Trophoblast cell (in vitro differentiated cells and primary cell): ENCODE results near the gene AGT.
"Not testable (repeated sequence)": the region's sequence is repeated elsewhere in the genome, so short reads cannot be mapped to it uniquely, and the experiment has no call there.

Source experiments
- DNase-seq, 2 donors: peaks; one replicate each; pipeline ENCODE4 v3.0.0-alpha.2; 2016
- H2AFZ ChIP-seq: 2 replicates; pipeline ENCODE4 v1.6.1; 2013; ENCODE audit warnings: low read length, moderate library complexity, mild to moderate bottlenecking; ENCODE audit not compliant: insufficient read depth, poor library complexity
- H2AK5ac ChIP-seq: 2 replicates; pipeline ENCODE4 v1.6.1; 2013; ENCODE audit warnings: mild to moderate bottlenecking, low read length
- H2BK120ac ChIP-seq: 2 replicates; pipeline ENCODE4 v1.6.1; 2013; ENCODE audit warnings: low read length, mild to moderate bottlenecking, moderate library complexity; ENCODE audit not compliant: insufficient read depth, poor library complexity
- H2BK12ac ChIP-seq: 2 replicates; pipeline ENCODE4 v1.6.1; 2013; ENCODE audit warnings: mild to moderate bottlenecking, low read length, moderate library complexity
- H2BK5ac ChIP-seq: 2 replicates; pipeline ENCODE4 v1.6.1; 2013; ENCODE audit warnings: low read length, low read depth, moderate library complexity, mild to moderate bottlenecking; ENCODE audit not compliant: poor library complexity
- H3K14ac ChIP-seq: 2 replicates; pipeline ENCODE4 v1.6.1; 2013; ENCODE audit warnings: mild to moderate bottlenecking, low read length
- H3K18ac ChIP-seq: 2 replicates; pipeline ENCODE4 v1.6.1; 2013; ENCODE audit warnings: mild to moderate bottlenecking, low read length
- H3K23ac ChIP-seq: 2 replicates; pipeline ENCODE4 v1.6.1; 2013; ENCODE audit warnings: low read length
- H3K27ac ChIP-seq: 2 replicates; pipeline ENCODE4 v1.5.1; 2013; ENCODE audit warnings: low read depth, mild to moderate bottlenecking, inconsistent platforms, low read length, moderate library complexity
- H3K27me3 ChIP-seq: 2 replicates; pipeline ENCODE4 v1.6.1; 2013; ENCODE audit warnings: inconsistent platforms, mild to moderate bottlenecking, low read length, moderate library complexity; ENCODE audit not compliant: insufficient read depth
- H3K36me3 ChIP-seq, 2 experiments: 1 replicate in 1 of 2; 2 replicates in 1 of 2; pipeline ENCODE4 v1.6.1; 2013; ENCODE audit warnings: low read length in 2 of 2, mild to moderate bottlenecking in 2 of 2, moderate library complexity in 1 of 2; ENCODE audit not compliant: insufficient read depth in 2 of 2, control insufficient read depth in 1 of 2
- H3K4ac ChIP-seq: 2 replicates; pipeline ENCODE4 v1.6.1; 2013; ENCODE audit warnings: low read depth, mild to moderate bottlenecking, low read length, moderate library complexity
- H3K4me1 ChIP-seq, 2 experiments: 1 replicate in 1 of 2; 2 replicates in 1 of 2; pipeline ENCODE4 v1.6.1; 2013; ENCODE audit warnings: low read length in 2 of 2, mild to moderate bottlenecking in 2 of 2, moderate library complexity in 1 of 2; ENCODE audit not compliant: insufficient read depth in 2 of 2, control insufficient read depth in 1 of 2
- H3K4me2 ChIP-seq: 2 replicates; pipeline ENCODE4 v1.6.1; 2013; ENCODE audit warnings: inconsistent platforms, mild to moderate bottlenecking, low read length, moderate library complexity
- H3K4me3 ChIP-seq: 2 replicates; pipeline ENCODE4 v1.5.1; 2013; ENCODE audit warnings: mild to moderate bottlenecking, low read depth, low read length, inconsistent platforms
- H3K79me1 ChIP-seq: one replicate; pipeline ENCODE4 v1.6.1; 2013; ENCODE audit warnings: low read length
- H3K79me2 ChIP-seq: 2 replicates; pipeline ENCODE4 v1.6.1; 2013; ENCODE audit warnings: low read length, mild to moderate bottlenecking; ENCODE audit not compliant: control insufficient read depth, insufficient read depth, poor library complexity
- H3K9ac ChIP-seq: 2 replicates; pipeline ENCODE4 v1.6.1; 2013; ENCODE audit warnings: mild to moderate bottlenecking, low read length
- H3K9me3 ChIP-seq: 2 replicates; pipeline ENCODE4 v1.6.1; 2013; ENCODE audit warnings: low read depth, mild to moderate bottlenecking, control low read depth, inconsistent platforms, low read length; ENCODE audit not compliant: insufficient read depth
- H4K12ac ChIP-seq: 2 replicates; pipeline ENCODE4 v1.6.1; 2013; ENCODE audit warnings: low read depth, mild to moderate bottlenecking, low read length, moderate library complexity
- H4K8ac ChIP-seq: 2 replicates; pipeline ENCODE4 v1.6.1; 2013; ENCODE audit warnings: low read depth, mild to moderate bottlenecking, low read length, moderate library complexity
- H4K91ac ChIP-seq: one replicate; pipeline ENCODE4 v1.6.1; 2013; ENCODE audit warnings: low read depth, mild to moderate bottlenecking, low read length, moderate library complexity
- WGBS: extraction: QIAGEN DNeasy Blood & Tissue Kit; methylation state at CpG from one replicate; pipeline ENCODE4 v1.1.7; 2013; ENCODE audit warnings: missing lambda C conversion rate; ENCODE audit not compliant: insufficient read length, insufficient coverage; ENCODE audit errors: extremely low coverage; 5-methylcytosine and 5-hydroxymethylcytosine counted together

AGT gene

DNA sequence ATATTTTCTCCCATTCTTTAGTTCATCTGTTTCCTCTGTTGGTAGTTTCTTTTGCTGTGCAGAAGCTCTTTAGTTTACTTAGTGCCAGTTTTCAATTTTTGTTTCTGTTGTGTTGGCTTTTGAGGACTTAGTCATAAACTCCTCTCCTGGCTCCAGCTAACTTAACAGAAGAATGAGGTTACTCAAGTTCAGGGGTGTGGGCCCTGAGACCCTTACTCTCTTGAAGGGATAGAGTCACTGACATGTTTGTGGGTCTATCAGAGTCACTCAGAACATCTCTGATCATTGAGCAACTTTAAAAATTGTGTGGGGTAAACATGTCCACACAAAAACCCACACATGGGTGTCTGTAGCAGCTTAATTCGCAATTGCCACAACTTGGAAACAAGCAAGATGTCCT lies 14.2 kb downstream of the AGT start:
- no peak overlapping the region for H3K4me3 ChIP-seq
- no peaks in the 10 kb centered on the region for H3K27me3 ChIP-seq
- H3K4ac ChIP-seq: no peak overlapping the region
- DNase-seq: no peak
- H4K8ac ChIP-seq: no peak overlapping the region
- H3K14ac ChIP-seq: no peak overlapping the region
- H2BK120ac ChIP-seq: no peak overlapping the region
- H3K4me1 ChIP-seq: peaks cover 0 to 4% of the 10 kb centered on the region in 2 experiments
- H3K9ac ChIP-seq: no peak overlapping the region
- H3K18ac ChIP-seq: no peak overlapping the region
- WGBS: no CpG with 5 or more reads among the region's 1 CpG
- H3K36me3 ChIP-seq: no peaks in the 10 kb centered on the region
- H2BK12ac ChIP-seq: no peak overlapping the region
- H3K79me2 ChIP-seq: no peaks in the 10 kb centered on the region
- no peak overlapping the region for H3K23ac ChIP-seq
- no peak overlapping the region for H2AK5ac ChIP-seq
- no peak overlapping the region for H4K12ac ChIP-seq
- no peak overlapping the region for H2AFZ ChIP-seq
- H2BK5ac ChIP-seq: no peak overlapping the region
- no peak overlapping the region for H3K4me2 ChIP-seq
- H3K9me3 ChIP-seq: no peaks in the 10 kb centered on the region
- H4K91ac ChIP-seq: no peak overlapping the region
- H3K27ac ChIP-seq: no peak overlapping the region
- H3K79me1 ChIP-seq: no peaks in the 10 kb centered on the region

DNA sequence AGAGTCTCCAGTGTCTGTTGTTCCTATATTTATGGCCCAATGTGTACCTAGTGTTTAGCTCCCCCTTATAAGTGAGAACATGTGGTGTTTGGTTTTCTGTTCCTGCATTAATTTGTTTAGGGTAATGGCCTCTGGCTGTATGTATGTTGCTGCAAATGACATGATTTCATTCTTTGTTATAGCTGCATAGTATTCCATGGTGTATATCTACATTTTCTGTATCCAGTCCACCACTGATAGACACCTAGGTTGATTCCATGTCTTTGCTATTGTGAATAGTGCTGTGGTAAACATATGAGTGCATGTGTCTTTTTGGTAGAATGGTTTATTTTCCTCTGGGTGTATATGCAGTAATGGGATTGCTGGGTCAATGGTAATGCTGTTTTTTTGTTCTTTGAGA lies 15.0 kb downstream of the AGT start:
- H3K14ac ChIP-seq, H3K27ac ChIP-seq, H3K18ac ChIP-seq, H3K9ac ChIP-seq, H3K36me3 ChIP-seq, H3K79me2 ChIP-seq, H2AFZ ChIP-seq, H3K79me1 ChIP-seq, H3K4me1 ChIP-seq, H2BK5ac ChIP-seq, H3K27me3 ChIP-seq, H4K8ac ChIP-seq, H3K23ac ChIP-seq, H4K91ac ChIP-seq, H2AK5ac ChIP-seq, H4K12ac ChIP-seq, H3K4me2 ChIP-seq, H2BK120ac ChIP-seq, H3K4me3 ChIP-seq, DNase-seq, H2BK12ac ChIP-seq, H3K9me3 ChIP-seq, H3K4ac ChIP-seq: not testable (repeated sequence)

DNA sequence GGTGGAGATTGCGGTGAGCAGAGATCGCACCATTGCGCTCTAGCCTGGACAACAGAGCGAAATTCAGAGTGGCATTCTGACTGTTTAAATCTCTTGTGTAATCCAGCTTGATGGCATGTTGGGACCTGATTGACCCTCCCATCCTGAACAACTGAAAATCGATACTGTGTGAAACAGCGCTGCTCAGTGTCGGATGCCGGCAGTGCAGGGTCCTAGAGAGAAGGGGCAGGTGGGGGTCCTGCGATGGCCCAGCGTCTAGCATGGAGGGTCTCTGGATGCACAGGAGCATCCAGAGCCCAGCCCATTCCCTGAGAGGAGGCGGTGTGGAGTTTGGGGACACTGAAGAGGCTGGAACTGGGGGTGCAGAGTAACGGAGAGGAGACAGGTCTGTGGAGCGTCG lies 15.8 kb downstream of the AGT start:
- Histone ChIP-seq H3K23ac (no peak overlapping the region), H3K79me1 (no peaks in the 10 kb centered on the region), H3K4ac (no peak overlapping the region), H2BK12ac (no peak overlapping the region), H3K4me1 (peaks cover 0 to 2% of the 10 kb centered on the region in 2 experiments), H3K27me3 (no peaks in the 10 kb centered on the region), H3K36me3 (peaks cover 7 to 9% of the 10 kb centered on the region in 2 experiments), H2AK5ac (no peak overlapping the region), H4K12ac (no peak overlapping the region), H3K18ac (no peak overlapping the region), H3K79me2 (no peaks in the 10 kb centered on the region), H3K9me3 (no peaks in the 10 kb centered on the region), H3K27ac (no peak overlapping the region), H3K4me3 (no peak overlapping the region), H2BK120ac (no peak overlapping the region), H3K4me2 (no peak overlapping the region), H2AFZ (no peak overlapping the region), H3K9ac (no peak overlapping the region), H4K91ac (no peak overlapping the region), H4K8ac (no peak overlapping the region), H3K14ac (no peak overlapping the region), H2BK5ac (no peak overlapping the region)
- no CpG with 5 or more reads among the region's 14 CpGs for WGBS
- no peak for DNase-seq

DNA sequence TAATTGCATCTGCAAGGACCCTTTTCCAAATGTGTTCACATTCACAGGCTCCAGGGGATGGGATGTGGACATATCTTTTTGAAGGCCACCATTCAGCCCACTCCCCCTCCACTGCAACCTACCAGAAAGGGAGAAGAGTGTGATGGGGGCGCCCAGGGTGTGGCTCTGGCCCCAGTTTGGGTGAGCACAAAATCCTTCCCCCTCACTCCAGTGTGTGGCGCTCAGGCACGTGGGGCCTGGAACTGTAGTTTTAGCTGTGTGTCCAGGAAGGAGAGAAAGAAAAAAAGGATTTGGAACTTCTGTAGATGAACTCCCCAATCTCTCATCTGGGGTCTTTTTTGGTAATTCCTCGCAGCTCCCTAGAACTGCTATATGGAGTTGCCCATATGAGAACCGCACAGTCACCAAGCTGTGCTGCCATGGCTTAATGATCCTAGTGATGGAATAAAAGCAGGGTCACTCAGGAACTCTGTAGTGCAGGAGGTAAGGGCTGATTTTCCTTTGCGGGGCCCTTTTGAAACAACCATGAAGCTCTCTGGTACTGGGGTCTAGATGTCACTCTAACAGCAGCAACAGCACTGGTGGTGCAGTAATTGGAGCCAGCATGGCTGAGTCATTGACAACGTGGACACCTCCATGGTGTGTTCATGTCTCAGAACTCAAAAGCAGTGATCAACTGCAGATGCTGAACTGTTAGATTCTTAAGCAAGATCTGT lies 17.0 kb downstream of the AGT start:
- no peaks in the 10 kb centered on the region for H3K27me3 ChIP-seq
- no peaks in the 10 kb centered on the region for H3K79me2 ChIP-seq
- H2AK5ac ChIP-seq: no peak overlapping the region
- H2AFZ ChIP-seq: no peak overlapping the region
- H2BK5ac ChIP-seq: no peak overlapping the region
- H3K9me3 ChIP-seq: no peaks in the 10 kb centered on the region
- H4K8ac ChIP-seq: no peak overlapping the region
- H3K4me3 ChIP-seq: no peak overlapping the region
- H3K4me1 ChIP-seq: no peaks in the 10 kb centered on the region
- H3K4me2 ChIP-seq: no peak overlapping the region
- no peak for DNase-seq
- no peak overlapping the region for H3K18ac ChIP-seq
- H2BK12ac ChIP-seq: no peak overlapping the region
- H3K27ac ChIP-seq: no peak overlapping the region
- peaks cover 10% of the 10 kb centered on the region in 2 experiments for H3K36me3 ChIP-seq
- no peak overlapping the region for H4K91ac ChIP-seq
- H2BK120ac ChIP-seq: no peak overlapping the region
- H4K12ac ChIP-seq: no peak overlapping the region
- WGBS: no CpG with 5 or more reads among the region's 7 CpGs
- H3K4ac ChIP-seq: no peak overlapping the region
- H3K14ac ChIP-seq: no peak overlapping the region
- H3K79me1 ChIP-seq: no peaks in the 10 kb centered on the region
- no peak overlapping the region for H3K23ac ChIP-seq
- no peak overlapping the region for H3K9ac ChIP-seq
